NCI-H2081 treated with DMSO at 0.1 percent for 48 hours (cell line): ENCODE measurements around the gene ASPRV1.

Source experiments
- DNase-seq: peaks from one replicate; lab custom pipeline; 2025; lab: John Stamatoyannopoulos, UW

ASPRV1 gene

GRCh38 chr2:69939722-69940121, 21.7 kb downstream of the ASPRV1 start:
- DNase-seq: no peak

DNA sequence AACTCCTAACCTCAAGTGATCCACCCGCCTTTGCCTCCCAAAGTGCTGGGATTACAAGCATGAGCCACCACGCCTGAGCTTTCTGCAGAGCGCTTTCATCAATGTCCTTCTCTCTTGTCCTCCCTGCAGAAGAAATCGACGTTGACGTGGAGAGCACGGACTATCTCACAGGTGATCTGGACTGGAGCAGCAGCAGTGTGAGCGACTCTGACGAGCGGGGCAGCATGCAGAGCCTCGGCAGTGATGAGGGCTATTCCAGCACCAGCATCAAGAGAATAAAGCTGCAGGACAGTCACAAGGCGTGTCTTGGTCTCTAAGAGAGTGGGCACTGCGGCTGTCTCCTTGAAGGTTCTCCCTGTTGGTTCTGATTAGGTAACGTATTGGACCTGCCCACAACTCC, 23.5 kb downstream of the ASPRV1 start:
- DNase-seq: no peak

DNA sequence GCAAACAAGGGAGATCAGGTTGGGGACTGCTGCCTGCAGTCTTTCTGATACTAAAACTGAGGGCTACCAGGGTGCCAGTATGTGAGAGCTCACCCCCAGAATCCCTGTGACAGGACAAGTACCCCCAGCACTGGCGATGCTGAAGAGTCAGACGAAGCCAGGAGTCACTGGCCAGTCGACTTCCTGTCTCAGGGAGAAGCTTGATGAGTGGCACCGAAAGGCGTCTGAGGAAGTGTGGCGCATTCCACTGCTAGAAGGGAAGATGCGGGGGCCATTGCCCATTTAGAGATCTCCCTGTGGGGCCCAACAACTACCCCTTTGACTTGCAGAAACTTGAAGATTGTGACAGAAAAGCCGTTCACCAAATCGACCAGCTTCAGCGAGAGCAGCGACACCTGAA, 24.5 kb downstream of the ASPRV1 start:
- DNase-seq: no peak

DNA sequence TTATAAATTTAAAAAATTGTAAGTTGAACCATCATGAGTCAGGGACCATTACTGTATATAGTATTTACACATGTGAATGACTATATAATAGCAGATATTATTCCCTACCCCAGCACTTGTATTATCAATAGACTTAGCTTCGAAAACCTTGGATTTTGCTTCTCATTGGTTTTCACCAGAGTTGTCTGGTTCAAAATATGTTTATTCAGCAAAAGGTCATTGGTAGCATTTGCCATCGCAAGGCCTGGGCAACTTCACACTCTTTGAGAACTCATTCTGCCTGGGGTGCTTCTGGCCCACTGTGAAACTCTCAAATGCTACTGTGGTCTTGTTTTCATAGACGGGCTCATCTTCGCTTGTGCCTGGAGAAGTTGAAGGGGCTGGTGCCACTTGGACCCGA, 26.4 kb downstream of the ASPRV1 start:
- DNase-seq: no peak

- no peak for DNase-seq
Observed at GRCh38 chr2:69934614-69934908, 26.9 kb downstream of the ASPRV1 start.

GRCh38 chr2:69933839-69934613, 27.4 kb downstream of the ASPRV1 start:
- DNase-seq: no peak

- no peak for DNase-seq
Observed at GRCh38 chr2:69933254-69933828, 28.1 kb downstream of the ASPRV1 start.

DNA sequence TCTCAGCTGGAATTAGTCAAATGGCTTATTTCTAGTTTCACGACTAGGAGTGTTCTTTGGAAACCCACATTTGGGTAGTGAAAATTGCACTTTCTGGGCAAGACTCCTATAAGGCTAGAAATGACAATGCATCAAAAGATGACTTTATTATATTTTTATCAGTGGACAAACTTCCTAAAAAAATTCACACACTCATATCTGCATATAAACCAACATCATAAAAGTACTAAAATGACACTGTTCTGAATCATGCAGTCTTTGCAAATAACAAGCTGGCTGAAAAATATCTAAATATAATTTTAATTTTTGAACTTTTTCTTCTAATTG, 28.9 kb downstream of the ASPRV1 start:
- DNase-seq: no peak

GRCh38 chr2:69931832-69932595, 29.4 kb downstream of the ASPRV1 start:
- no peak for DNase-seq

- no peak for DNase-seq
Observed at GRCh38 chr2:69926849-69927515, 34.4 kb downstream of the ASPRV1 start.

DNA sequence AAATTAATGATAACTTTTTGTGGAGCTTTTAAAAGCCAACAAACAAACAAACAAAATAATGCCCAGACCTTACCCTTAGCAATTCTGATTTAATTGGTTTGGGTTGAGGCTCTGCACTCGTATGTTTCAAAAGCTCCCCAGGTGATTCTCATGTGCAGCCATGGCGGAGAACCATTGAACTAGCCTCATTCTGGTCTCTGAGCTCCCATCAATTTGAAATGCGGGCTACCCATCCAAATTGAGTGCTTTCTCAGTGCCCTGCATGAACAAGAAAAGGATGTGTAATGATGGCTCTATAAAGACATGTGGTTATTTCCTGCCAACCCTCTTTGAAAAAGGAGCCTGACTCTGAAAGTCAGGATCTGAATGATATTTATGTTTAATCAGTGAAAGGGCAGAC, 38.3 kb downstream of the ASPRV1 start:
- no peak for DNase-seq

GRCh38 chr2:69918401-69918800, 43.0 kb downstream of the ASPRV1 start:
- DNase-seq: no peak

GRCh38 chr2:69917852-69918251, 43.6 kb downstream of the ASPRV1 start:
- no peak for DNase-seq

GRCh38 chr2:69916106-69916505, 45.3 kb downstream of the ASPRV1 start:
- no peak for DNase-seq

- DNase-seq: no peak
Observed at GRCh38 chr2:69914950-69915945, 46.2 kb downstream of the ASPRV1 start, which contains the start of gene MXD1. Gene MXD1, plus strand, starts transcription at chr2:69915109. Its CDS starts 222 bp downstream, at chr2:69915331.

GRCh38 chr2:69914164-69914949, 47.1 kb downstream of the ASPRV1 start:
- peak; percentile 95 for DNase-seq

GRCh38 chr2:69911985-69912563, 49.4 kb downstream of the ASPRV1 start:
- DNase-seq: no peak
